ENCODE measurements around the gene NFAM1. TPM values are rescaled to one million over a fixed set of nuclear protein-coding genes. Genes with fewer than 3 reads are reported as not detected.

NFAM1 gene
- total RNA-seq, 3 donors from 2014 or later (not counting 1 experiment from before 2014, with no cell fraction given), result 2.4 to 7.8 (median 3.6) TPM

DNA sequence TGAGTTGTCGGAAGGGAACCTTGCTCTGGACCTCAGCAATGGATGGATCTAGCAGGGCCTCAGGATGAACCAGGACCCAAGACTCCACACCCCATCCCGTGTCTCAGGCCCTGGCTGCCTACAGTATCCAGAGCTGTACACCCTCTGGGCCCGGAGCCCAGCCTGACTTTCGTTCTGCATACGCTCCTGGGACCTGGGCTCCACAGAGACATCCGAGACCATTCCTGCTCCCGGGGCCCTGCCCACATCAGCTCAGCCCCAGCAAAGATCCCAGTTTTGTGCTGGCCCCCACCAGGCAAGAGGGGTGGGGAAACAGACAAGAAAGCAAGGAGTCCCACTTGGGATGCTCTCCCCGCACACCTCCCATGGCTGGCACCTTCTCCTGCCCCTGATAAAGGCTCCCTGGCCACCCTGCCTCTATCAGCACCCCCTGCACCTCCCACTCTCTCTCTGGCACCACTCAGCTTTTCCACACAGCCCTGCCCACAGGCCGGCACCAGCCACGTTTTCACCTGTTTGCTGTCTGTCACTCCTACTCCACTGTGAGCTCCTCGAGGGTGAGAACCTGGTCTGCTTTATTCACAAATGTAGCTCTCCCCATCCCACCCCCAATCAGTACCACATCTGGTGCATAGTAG lies 97.2 kb downstream of the NFAM1 start:
- H3K27ac ChIP-seq (ENCODE audit: low read length), result no peak overlapping the region
- 86% methylated on average over 11 of the region's 11 CpGs for WGBS (ENCODE audit: insufficient coverage)
- intact Hi-C loops (cut with micrococcal nuclease), result no loop called here
- no peaks in the 10 kb centered on the region for H3K36me3 Mint-ChIP-seq
- H3K9me3 ChIP-seq (ENCODE audit: control insufficient read depth, insufficient read depth, low read length), result no peaks in the 10 kb centered on the region
- H3K4me3 Mint-ChIP-seq, result no peak overlapping the region
- peaks cover 2 to 7% of the 10 kb centered on the region in 2 donors for H3K27me3 Mint-ChIP-seq (ENCODE audit: low read depth in 2 of 2)
- H3K4me1 ChIP-seq (ENCODE audit: control insufficient read depth, insufficient read depth, low read length), result no peaks in the 10 kb centered on the region
- no peak overlapping the region for H3K27ac Mint-ChIP-seq
- no peaks in the 10 kb centered on the region for H3K36me3 ChIP-seq (ENCODE audit: control insufficient read depth, insufficient read depth, low read length)
- H3K9me3 Mint-ChIP-seq, result no peaks in the 10 kb centered on the region
- ATAC-seq (no peak), DNase-seq (no peak)
- no peak overlapping the region for H3K4me3 ChIP-seq (ENCODE audit: low read length)
- TF ChIP-seq CTCF (IDR thresholded peaks at IDR 0.05), result no peak
- no peaks in the 10 kb centered on the region for H3K4me1 Mint-ChIP-seq
- no peaks in the 10 kb centered on the region for H3K27me3 ChIP-seq (ENCODE audit: control insufficient read depth, insufficient read depth, low read length)

DNA sequence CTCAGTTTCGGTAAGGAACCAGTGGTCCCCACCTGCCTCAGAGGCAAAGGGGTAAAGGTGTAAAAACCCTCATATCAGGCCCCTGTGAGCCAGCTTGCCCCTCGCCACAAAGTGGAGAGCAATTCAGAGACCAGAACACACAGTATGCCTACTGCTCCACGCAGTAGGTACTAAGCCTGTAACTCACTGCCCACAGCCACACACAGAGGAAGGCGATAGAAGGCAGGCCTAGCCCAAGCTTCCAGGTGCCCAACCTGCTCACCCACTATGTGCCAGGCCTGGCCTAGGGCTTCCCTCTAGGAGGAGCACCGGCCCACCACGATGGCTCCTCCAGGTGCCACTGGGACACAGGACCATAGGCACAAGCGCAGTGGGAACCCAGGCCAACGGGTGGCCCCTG lies 98.7 kb downstream of the NFAM1 start:
- intact Hi-C loops (cut with micrococcal nuclease), result no loop called here
- WGBS (ENCODE audit: insufficient coverage), result 92% methylated on average over 8 of the region's 8 CpGs
- TF ChIP-seq CTCF (IDR thresholded peaks at IDR 0.05), result no peak
- no peaks in the 10 kb centered on the region for H3K9me3 Mint-ChIP-seq
- Histone ChIP-seq H3K27ac (ENCODE audit: low read length) (no peak overlapping the region), H3K9me3 (ENCODE audit: control insufficient read depth, insufficient read depth, low read length) (no peaks in the 10 kb centered on the region), H3K4me3 (ENCODE audit: low read length) (no peak overlapping the region), H3K36me3 (ENCODE audit: control insufficient read depth, insufficient read depth, low read length) (no peaks in the 10 kb centered on the region), H3K27me3 (ENCODE audit: control insufficient read depth, insufficient read depth, low read length) (no peaks in the 10 kb centered on the region), H3K4me1 (ENCODE audit: control insufficient read depth, insufficient read depth, low read length) (no peaks in the 10 kb centered on the region)
- DNase-seq, result no peak
- no peak overlapping the region for H3K4me3 Mint-ChIP-seq
- H3K4me1 Mint-ChIP-seq, result no peaks in the 10 kb centered on the region
- H3K27ac Mint-ChIP-seq, result no peak overlapping the region
- peaks cover 2 to 7% of the 10 kb centered on the region in 2 donors for H3K27me3 Mint-ChIP-seq (ENCODE audit: low read depth in 2 of 2)
- ATAC-seq, result no peak
- H3K36me3 Mint-ChIP-seq, result no peaks in the 10 kb centered on the region

GRCh38 chr22:42332089-42332488 lies 100.1 kb downstream of the NFAM1 start:
- Mint-ChIP-seq H3K27ac (no peak overlapping the region), H3K9me3 (no peaks in the 10 kb centered on the region), H3K4me1 (no peaks in the 10 kb centered on the region), H3K4me3 (no peak overlapping the region), H3K27me3 (ENCODE audit: low read depth in 2 of 2) (peaks cover 6 to 9% of the 10 kb centered on the region in 2 donors), H3K36me3 (no peaks in the 10 kb centered on the region)
- ATAC-seq, result no peak
- Histone ChIP-seq H3K4me3 (ENCODE audit: low read length) (no peak overlapping the region), H3K27me3 (ENCODE audit: control insufficient read depth, insufficient read depth, low read length) (no peaks in the 10 kb centered on the region), H3K9me3 (ENCODE audit: control insufficient read depth, insufficient read depth, low read length) (no peaks in the 10 kb centered on the region), H3K4me1 (ENCODE audit: control insufficient read depth, insufficient read depth, low read length) (no peaks in the 10 kb centered on the region), H3K36me3 (ENCODE audit: control insufficient read depth, insufficient read depth, low read length) (no peaks in the 10 kb centered on the region), H3K27ac (ENCODE audit: low read length) (no peak overlapping the region)
- no peak for DNase-seq
- intact Hi-C loops (cut with micrococcal nuclease), result no loop called here
- TF ChIP-seq CTCF (IDR thresholded peaks at IDR 0.05), result no peak
- WGBS (ENCODE audit: insufficient coverage), result 79% methylated on average over 7 of the region's 7 CpGs

- Histone ChIP-seq H3K36me3 (ENCODE audit: control insufficient read depth, insufficient read depth, low read length) (no peaks in the 10 kb centered on the region), H3K27me3 (ENCODE audit: control insufficient read depth, insufficient read depth, low read length) (no peaks in the 10 kb centered on the region), H3K4me3 (ENCODE audit: low read length) (no peak overlapping the region), H3K4me1 (ENCODE audit: control insufficient read depth, insufficient read depth, low read length) (peaks cover under 1% of the 10 kb centered on the region), H3K27ac (ENCODE audit: low read length) (no peak overlapping the region), H3K9me3 (ENCODE audit: control insufficient read depth, insufficient read depth, low read length) (no peaks in the 10 kb centered on the region)
- DNase-seq (no peak), ATAC-seq (no peak)
- Mint-ChIP-seq H3K9me3 (no peaks in the 10 kb centered on the region), H3K27ac (no peak overlapping the region), H3K4me3 (no peak overlapping the region), H3K36me3 (no peaks in the 10 kb centered on the region), H3K4me1 (no peaks in the 10 kb centered on the region), H3K27me3 (ENCODE audit: low read depth in 2 of 2) (peaks cover 0 to 12% of the 10 kb centered on the region in 2 donors)
- TF ChIP-seq CTCF (IDR thresholded peaks at IDR 0.05), result no peak
- intact Hi-C loops (cut with micrococcal nuclease), result no loop called here
- WGBS (ENCODE audit: insufficient coverage), result 79% methylated on average over 22 of the region's 22 CpGs
Observed at GRCh38 chr22:42331014-42331413, 101.2 kb downstream of the NFAM1 start.
